GM21723 (cell line): ENCODE data around the gene SMARCD3.

Experiments
- ATAC-seq: cut with Tn5 transposase; IDR thresholded peaks from one replicate; pipeline ENCODE4 v1.9.1; 2021; ENCODE audit warnings: mild to moderate bottlenecking, moderate library complexity; ENCODE audit not compliant: unreplicated experiment

SMARCD3 gene

DNA sequence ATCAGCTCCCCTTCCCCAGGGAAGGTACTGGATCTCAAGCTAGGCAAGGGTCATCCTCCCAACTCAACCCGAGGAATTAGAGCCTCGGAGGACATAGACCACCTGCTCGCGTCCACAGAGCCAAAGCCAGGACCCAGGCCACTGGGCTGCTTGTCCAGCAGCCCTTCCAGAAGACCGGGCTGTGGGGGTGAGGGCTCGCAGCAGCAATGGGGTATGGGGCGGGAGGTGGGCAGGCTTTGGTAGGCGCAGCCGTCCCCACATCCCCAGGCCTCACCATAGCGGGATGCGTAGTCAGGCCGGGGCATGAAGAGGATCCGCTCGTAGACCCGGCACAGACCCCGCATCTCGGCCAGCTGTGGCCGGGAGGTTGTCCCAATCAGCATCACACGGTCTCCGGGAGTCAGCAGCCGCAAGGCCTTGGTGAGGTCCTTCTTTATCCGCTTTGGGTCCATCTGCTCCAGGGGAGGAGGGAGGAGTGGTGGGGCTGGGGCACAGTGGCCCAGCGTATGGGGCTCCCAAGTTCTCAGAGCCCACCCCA lies 56.4 kb downstream of the SMARCD3 start:
- no peak for ATAC-seq

- no peak for ATAC-seq
These were observed 57.0 kb downstream of the SMARCD3 start for GRCh38 chr7:151191544-151191943.

DNA sequence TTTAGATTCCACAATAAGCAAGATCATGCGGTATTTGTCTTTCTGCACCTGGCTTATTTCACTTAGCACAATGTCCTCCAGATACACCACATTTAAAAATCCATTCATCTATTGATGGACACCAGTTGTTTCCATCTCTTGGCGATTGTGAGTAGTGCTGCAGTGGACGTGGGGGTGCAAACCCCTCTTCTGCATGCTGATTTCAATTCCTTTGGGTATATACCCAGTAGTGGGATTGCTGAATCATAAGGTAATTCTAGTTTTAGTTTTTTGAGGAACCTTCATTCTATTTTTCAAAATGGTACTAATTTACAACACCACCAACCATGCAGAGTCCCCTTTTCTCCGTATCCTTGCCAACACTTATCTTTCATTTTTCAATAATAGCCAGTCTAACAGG lies 59.5 kb downstream of the SMARCD3 start:
- ATAC-seq = no peak
